SK-N-MC (cell line): Measurements from ENCODE around the gene RCN1.

Source experiments
- EZH2 ChIP-seq: fragments of 200-600 bp; sonication (generic); IDR thresholded peaks from one replicate; pipeline ENCODE4 v1.6.1; 2017; ENCODE audit warnings: antibody characterized with exemption
- POLR2AphosphoS5 ChIP-seq: IDR thresholded peaks from 2 replicates; pipeline ENCODE4 v1.6.1; 2012; ENCODE audit warnings: mild to moderate bottlenecking, low read depth, low read length, borderline replicate concordance

GRCh38 chr11:32154275-32154674, 63.4 kb downstream of the RCN1 start:
- TF ChIP-seq EZH2: no peak
- TF ChIP-seq POLR2AphosphoS5: no peak
